Osteocyte (in vitro differentiated cells): ENCODE data around the gene SAPCD2. TPM values are rescaled to one million over a fixed set of nuclear protein-coding genes. Genes with fewer than 3 reads are reported as not detected.

Source experiments
- DNase-seq: peaks from one replicate; pipeline ENCODE4 v3.0.0; 2021; ENCODE audit warnings: mixed read lengths; ENCODE audit not compliant: unreplicated experiment; ENCODE audit errors: extremely low spot score
- H3K27ac Mint-ChIP-seq: one replicate; pipeline ENCODE4 v1.8.0; 2021; ENCODE audit warnings: mild to moderate bottlenecking, mixed read lengths; ENCODE audit not compliant: unreplicated experiment
- H3K27me3 Mint-ChIP-seq: one replicate; pipeline ENCODE4 v1.8.0; 2021; ENCODE audit warnings: mixed read lengths; ENCODE audit not compliant: unreplicated experiment
- H3K36me3 Mint-ChIP-seq: one replicate; pipeline ENCODE4 v1.8.0; 2021; ENCODE audit warnings: mixed read lengths; ENCODE audit not compliant: unreplicated experiment
- H3K4me1 Mint-ChIP-seq: one replicate; pipeline ENCODE4 v1.8.0; 2021; ENCODE audit warnings: mixed read lengths; ENCODE audit not compliant: unreplicated experiment
- H3K4me3 Mint-ChIP-seq: one replicate; pipeline ENCODE4 v1.8.0; 2021; ENCODE audit warnings: mild to moderate bottlenecking, moderate library complexity, mixed read lengths; ENCODE audit not compliant: unreplicated experiment
- H3K9me3 Mint-ChIP-seq: one replicate; pipeline ENCODE4 v1.8.0; 2021; ENCODE audit warnings: mixed read lengths; ENCODE audit not compliant: unreplicated experiment
- CTCF ChIP-seq: fragments of 200-600 bp; sonication (generic); IDR thresholded peaks from 2 replicates; pipeline ENCODE4 v1.5.0; 2021; ENCODE audit warnings: antibody characterized with exemption, mild to moderate bottlenecking, moderate library complexity
- total RNA-seq: library from RNA; stranded (reverse); gene quantifications from 2 replicates; pipeline ENCODE4 v1.2.1, GENCODE V29; 2021

The SAPCD2 gene
- total RNA-seq, 1 donor from 2014 or later: 3.1 TPM

- H3K4me1 Mint-ChIP-seq: peaks cover 9% of the 10 kb centered on the region
- TF ChIP-seq CTCF: no peak
- H3K36me3 Mint-ChIP-seq: no peaks in the 10 kb centered on the region
- H3K9me3 Mint-ChIP-seq: no peaks in the 10 kb centered on the region
- H3K27me3 Mint-ChIP-seq: peaks cover 6% of the 10 kb centered on the region
- no peak overlapping the region for H3K27ac Mint-ChIP-seq
- DNase-seq: no peak
- H3K4me3 Mint-ChIP-seq: no peak overlapping the region
Measured at GRCh38 chr9:137044037-137044436, 26.3 kb downstream of the SAPCD2 start.

- H3K4me1 Mint-ChIP-seq: peaks cover 9% of the 10 kb centered on the region
- H3K36me3 Mint-ChIP-seq: no peaks in the 10 kb centered on the region
- TF ChIP-seq CTCF: no peak
- no peak overlapping the region for H3K4me3 Mint-ChIP-seq
- no peak for DNase-seq
- H3K27ac Mint-ChIP-seq: no peak overlapping the region
- H3K27me3 Mint-ChIP-seq: peaks cover 6% of the 10 kb centered on the region
- H3K9me3 Mint-ChIP-seq: no peaks in the 10 kb centered on the region
Measured at GRCh38 chr9:137042751-137043727, 27.3 kb downstream of the SAPCD2 start.

- peaks cover 3% of the 10 kb centered on the region for H3K36me3 Mint-ChIP-seq
- H3K27ac Mint-ChIP-seq: no peak overlapping the region
- H3K4me3 Mint-ChIP-seq: no peak overlapping the region
- no peak for DNase-seq
- peaks cover 9% of the 10 kb centered on the region for H3K4me1 Mint-ChIP-seq
- H3K9me3 Mint-ChIP-seq: no peaks in the 10 kb centered on the region
- H3K27me3 Mint-ChIP-seq: no peaks in the 10 kb centered on the region
- TF ChIP-seq CTCF: no peak
Measured at GRCh38 chr9:137041124-137041523, 29.2 kb downstream of the SAPCD2 start.

GRCh38 chr9:137040568-137040967 lies 29.8 kb downstream of the SAPCD2 start:
- no peak overlapping the region for H3K4me3 Mint-ChIP-seq
- peaks cover 9% of the 10 kb centered on the region for H3K4me1 Mint-ChIP-seq
- H3K27me3 Mint-ChIP-seq: no peaks in the 10 kb centered on the region
- H3K9me3 Mint-ChIP-seq: no peaks in the 10 kb centered on the region
- DNase-seq: no peak
- no peak for TF ChIP-seq CTCF
- H3K36me3 Mint-ChIP-seq: peaks cover 3% of the 10 kb centered on the region
- no peak overlapping the region for H3K27ac Mint-ChIP-seq

GRCh38 chr9:137039611-137040366 lies 30.6 kb downstream of the SAPCD2 start:
- TF ChIP-seq CTCF: no peak
- Mint-ChIP-seq H3K9me3 (no peaks in the 10 kb centered on the region), H3K27ac (no peak overlapping the region), H3K4me1 (peaks cover 4% of the 10 kb centered on the region), H3K4me3 (no peak overlapping the region), H3K36me3 (peaks cover 3% of the 10 kb centered on the region), H3K27me3 (no peaks in the 10 kb centered on the region)
- no peak for DNase-seq
